IMR-90 (cell line): Measurements from ENCODE around the gene SDF2L1. TPM values are rescaled to one million over a fixed set of nuclear protein-coding genes. Genes with fewer than 3 reads are reported as not detected.

Experiments used
- microRNA-seq, 2 experiments: library from miRNA; stranded (forward) in 1 of 2; unstranded in 1 of 2; fragments of 10-50 nt in 1 of 2; fragments of <30 nt in 1 of 2; gene quantifications in 1 of 2; microRNA quantifications in 1 of 2; one replicate each; pipeline versions ENCODE3 to v1.1.0; 2013 to 2020; ENCODE audit not compliant: insufficient read depth in 1 of 2, insufficient read length in 1 of 2, unreplicated experiment in 1 of 2
- polyA plus RNA-seq, 3 experiments: library from polyadenylated mRNA; depleted of rRNA; stranded (reverse); fragments of >200 nt; gene quantifications; 2 replicates each; pipeline ENCODE4 v1.2.3, GENCODE V29; 2012; ENCODE audit warnings: low replicate concordance in 1 of 3
- small RNA-seq, 5 experiments: library from RNA; depleted of rRNA; stranded (forward); fragments of <200 nt; gene quantifications; one replicate each; pipeline ENCODE3, GENCODE V24; 2012
- total RNA-seq: library from RNA; depleted of rRNA; stranded (reverse); fragments of >200 nt; gene quantifications from 2 replicates; pipeline ENCODE4 v1.2.3, GENCODE V29; 2012; rRNA removed

Gene SDF2L1
- total and polyA plus RNA-seq, 2 of the 4 experiments (the other 2 are of a cell fraction): 18.8 to 51.1 TPM

Small RNA genes lying within 50 kb of the gene (microRNA-seq; reads per million reads assigned to microRNA genes)
- gene MIR130B (ENCODE audit: unreplicated experiment) (760 reads per million, percentile 74 among the genes with 10 or more reads in this experiment), gene MIR301B (ENCODE audit: insufficient read depth in 1 of 2, insufficient read length in 1 of 2, unreplicated experiment in 1 of 2) (15.7 to 100 reads per million in 2 experiments)

Small RNA genes lying within 50 kb of the gene (small RNA-seq; reads per million reads assigned to genes)
- 0.35 to 76.3 (median 11.4) reads per million in 5 experiments for gene MIR301B

Other genes with a start within 250 kb of the SDF2L1 start
- gene HIC2, start 224.9 kb upstream of the SDF2L1 start, total RNA-seq: 1.4 and 1.9 TPM in 2 replicates
- gene HIC2, start 224.9 kb upstream of the SDF2L1 start, polyA plus RNA-seq (2012; rRNA removed): 2.1 and 2.4 TPM in 2 replicates
- gene TMEM191C, start 174.9 kb upstream of the SDF2L1 start, total RNA-seq: 0.28 and 0.36 TPM in 2 replicates
- gene TMEM191C, start 174.9 kb upstream of the SDF2L1 start, polyA plus RNA-seq (2012; rRNA removed): 0.75 and 1.5 TPM in 2 replicates
- 0.28 and 0.36 TPM in 2 replicates for gene RIMBP3C, start 90.8 kb upstream of the SDF2L1 start, total RNA-seq
- 0.05 and 0.10 TPM in 2 replicates for gene RIMBP3C, start 90.8 kb upstream of the SDF2L1 start, polyA plus RNA-seq (2012; rRNA removed)
- gene UBE2L3, start 74.6 kb upstream of the SDF2L1 start, total RNA-seq: 29.0 and 66.1 TPM in 2 replicates
- gene UBE2L3, start 74.6 kb upstream of the SDF2L1 start, polyA plus RNA-seq (2012; rRNA removed): 69.4 and 72.9 TPM in 2 replicates
- 7.2 and 8.1 TPM in 2 replicates for gene YDJC, start 12.3 kb upstream of the SDF2L1 start, total RNA-seq
- 23.6 and 28.3 TPM in 2 replicates for gene YDJC, start 12.3 kb upstream of the SDF2L1 start, polyA plus RNA-seq (2012; rRNA removed)
- gene CCDC116, start 9.5 kb upstream of the SDF2L1 start, total RNA-seq: under 0.01 TPM in 1 of 2 replicates, not detected in the other
- gene CCDC116, start 9.5 kb upstream of the SDF2L1 start, polyA plus RNA-seq (2012; rRNA removed): 0.27 and 0.34 TPM in 2 replicates
- 20.6 and 21.4 TPM in 2 replicates for gene PPIL2, start 23.7 kb downstream of the SDF2L1 start, total RNA-seq
- 59.9 and 62.1 TPM in 2 replicates for gene PPIL2, start 23.7 kb downstream of the SDF2L1 start, polyA plus RNA-seq (2012; rRNA removed)
- 0.72 and 1.1 TPM in 2 replicates for gene YPEL1, start 93.5 kb downstream of the SDF2L1 start, total RNA-seq
- gene YPEL1, start 93.5 kb downstream of the SDF2L1 start, polyA plus RNA-seq (2012; rRNA removed): 1.2 and 1.3 TPM in 2 replicates
- gene MAPK1, start 225.3 kb downstream of the SDF2L1 start, total RNA-seq: 44.7 and 51.3 TPM in 2 replicates
- gene MAPK1, start 225.3 kb downstream of the SDF2L1 start, polyA plus RNA-seq (2012; rRNA removed): 33.5 and 41.0 TPM in 2 replicates